Small intestine (tissue), 7 donors: Measurements from ENCODE around the gene CD300A. TPM values are rescaled to one million over a fixed set of nuclear protein-coding genes. Genes with fewer than 3 reads are reported as not detected.

ENCODE experiments used
- DNase-seq, 2 donors: peaks; one replicate each; pipeline versions ENCODE4 v3.0.0 to v3.0.0-alpha.2; 2013
- FAIRE-seq: peaks from 2 replicates; lab custom pipeline; 2012; peaks lifted over from hg19 to GRCh38; lab: Jason Lieb, UNC
- H3K27ac ChIP-seq, 3 donors: one replicate each; pipeline ENCODE4 v1.5.1; 2013; ENCODE audit warnings: low read length in 2 of 3, mild to moderate bottlenecking in 2 of 3, control low read depth in 1 of 3, inconsistent platforms in 1 of 3, low read depth in 1 of 3, moderate library complexity in 1 of 3
- H3K27me3 ChIP-seq, 3 donors: one replicate each; pipeline ENCODE4 v1.6.1; 2013; ENCODE audit warnings: low read length in 3 of 3, inconsistent platforms in 1 of 3; ENCODE audit not compliant: control insufficient read depth in 3 of 3, insufficient read depth in 3 of 3
- H3K36me3 ChIP-seq, 3 donors: one replicate each; pipeline ENCODE4 v1.6.1; 2013; ENCODE audit warnings: low read length in 3 of 3, inconsistent platforms in 1 of 3, low read depth in 1 of 3, mild to moderate bottlenecking in 1 of 3, moderate library complexity in 1 of 3; ENCODE audit not compliant: control insufficient read depth in 3 of 3, insufficient read depth in 2 of 3
- H3K4me1 ChIP-seq, 3 donors: one replicate each; pipeline ENCODE4 v1.6.1; 2013; ENCODE audit warnings: low read length in 2 of 3, inconsistent platforms in 1 of 3, low read depth in 1 of 3, mild to moderate bottlenecking in 1 of 3, moderate library complexity in 1 of 3; ENCODE audit not compliant: control insufficient read depth in 3 of 3, insufficient read depth in 2 of 3
- H3K4me3 ChIP-seq, 3 donors: one replicate each; pipeline ENCODE4 v1.5.1; 2013; ENCODE audit warnings: low read length in 3 of 3, control low read depth in 1 of 3, inconsistent platforms in 1 of 3, low read depth in 1 of 3, mild to moderate bottlenecking in 1 of 3, moderate library complexity in 1 of 3
- H3K9me3 ChIP-seq, 2 donors: one replicate each; pipeline ENCODE4 v1.6.1; 2013; ENCODE audit warnings: low read depth in 1 of 2, low read length in 1 of 2; ENCODE audit not compliant: control insufficient read depth in 2 of 2, insufficient read depth in 1 of 2
- WGBS, 3 donors: extraction: QIAGEN DNeasy Blood & Tissue Kit; methylation state at CpG; one replicate each; pipeline ENCODE4 v1.1.7; 2013; 5-methylcytosine and 5-hydroxymethylcytosine counted together
- polyA plus RNA-seq, 4 donors: library from polyadenylated mRNA; stranded (reverse) in 3 of 4; unstranded in 1 of 4; fragments of 200-250 nt in 3 of 4; fragments of 120-200 nt in 1 of 4; gene quantifications; one replicate each; pipeline versions ENCODE4 v1.2.1 to v1.2.3, GENCODE V29; 2013
- donor health status: healthy with polysubstance abuse.
- donor health status: control.
- donor health status: control.
- donor health status: Bipolar disorder and iron deficiency.
- donor health status: healthy.

The CD300A gene
- polyA plus RNA-seq, 4 donors, result 1.1 to 5.9 (median 5.4) TPM

DNA sequence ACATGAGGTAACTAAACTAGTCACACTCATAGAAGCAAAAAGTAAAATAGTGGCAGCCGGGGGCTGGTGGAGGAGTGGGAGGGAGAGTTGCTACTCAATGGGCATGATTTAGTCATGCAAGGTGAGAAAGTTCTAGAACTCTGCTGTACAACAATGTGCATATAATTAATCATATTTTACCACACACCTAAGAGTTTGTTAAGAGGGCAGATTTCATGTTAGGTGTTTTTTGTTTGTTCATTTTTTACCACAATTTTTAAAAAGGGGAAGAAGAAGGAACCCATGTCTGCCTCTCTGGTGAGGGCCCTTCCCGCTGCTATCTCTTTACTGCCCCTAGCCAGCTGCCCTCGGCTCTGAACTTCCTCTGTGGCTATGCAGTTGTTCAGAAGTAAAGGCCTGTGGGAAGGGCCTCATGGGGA lies 53.6 kb downstream of the CD300A start:
- Histone ChIP-seq H3K27ac (no peak overlapping the region), H3K9me3 (peaks cover 0 to 6% of the 10 kb centered on the region in 2 donors), H3K27me3 (peaks cover 0 to 3% (median 0%) of the 10 kb centered on the region in 3 donors), H3K4me3 (no peak overlapping the region), H3K4me1 (no peaks in the 10 kb centered on the region), H3K36me3 (no peaks in the 10 kb centered on the region)
- FAIRE-seq (no peak), DNase-seq (no peak)
- WGBS, 3 donors, result 53 to 74% (median 69%) methylated on average over 3 of the region's 3 CpGs

DNA sequence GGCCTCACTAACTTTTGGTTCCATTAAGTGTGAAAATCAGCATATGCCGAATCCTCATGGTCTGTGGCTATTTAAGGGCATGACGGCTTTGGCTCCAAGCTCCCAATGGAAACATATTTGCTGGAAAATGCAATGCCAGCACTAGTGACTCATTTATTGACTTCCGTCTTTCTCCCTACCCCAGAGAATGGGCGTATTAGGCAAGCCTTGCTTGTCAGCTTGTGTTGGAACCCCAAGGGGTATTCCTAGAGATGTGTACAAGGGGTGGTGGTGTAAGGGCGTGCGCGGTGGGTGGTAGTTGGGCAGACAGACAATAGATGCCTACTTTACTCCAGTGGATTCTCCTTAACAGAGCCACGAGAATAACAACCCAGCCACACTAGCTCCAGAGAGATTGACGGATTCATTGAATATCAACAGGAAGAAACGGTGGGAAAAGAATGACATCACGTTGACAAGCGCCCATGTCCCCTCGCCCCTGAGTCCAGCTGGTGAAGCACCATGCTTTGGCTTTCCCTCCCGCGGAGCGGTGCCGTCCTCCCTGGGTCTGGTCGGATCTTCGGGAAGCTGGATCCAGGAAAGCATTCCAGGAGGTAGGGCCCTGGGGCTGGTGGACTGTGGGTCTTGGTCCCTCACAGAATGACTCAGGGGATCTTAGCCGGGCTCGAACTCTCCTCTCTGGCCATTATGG lies 54.5 kb downstream of the CD300A start:
- no peak for FAIRE-seq
- Histone ChIP-seq H3K4me3 (no peak overlapping the region), H3K36me3 (no peaks in the 10 kb centered on the region), H3K4me1 (no peaks in the 10 kb centered on the region), H3K27me3 (no peaks in the 10 kb centered on the region), H3K27ac (peak overlapping the region in 2 of 3 donors; percentile 11 to 34), H3K9me3 (peaks cover 0 to 6% of the 10 kb centered on the region in 2 donors)
- WGBS, 3 donors, result 84 to 88% (median 85%) methylated on average over 21 of the region's 21 CpGs
- no peak for DNase-seq

DNA sequence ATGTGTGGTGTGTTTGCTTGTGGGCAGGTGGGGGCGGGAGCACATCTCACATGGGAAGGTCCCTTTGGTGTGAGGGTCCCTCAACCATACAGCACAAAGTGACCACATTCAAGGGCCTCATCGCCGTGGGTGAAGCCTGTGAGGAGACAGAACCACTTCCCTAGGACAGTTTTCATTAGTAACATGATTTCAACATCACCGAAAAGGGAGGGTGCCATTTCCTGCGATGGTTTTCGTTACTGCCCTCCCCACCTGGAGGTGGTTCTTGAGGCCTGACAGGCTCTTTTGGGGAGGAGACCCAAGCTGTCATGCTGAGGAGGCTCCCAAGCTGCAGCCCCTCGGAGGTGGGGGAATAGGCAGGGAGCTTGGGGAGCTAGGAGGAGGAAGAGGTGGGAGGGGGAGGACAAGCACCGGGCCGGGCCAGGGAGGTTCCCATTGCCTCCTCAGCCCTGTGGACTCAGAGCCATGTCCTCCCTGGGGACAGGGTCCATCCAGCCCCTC lies 55.3 kb downstream of the CD300A start:
- FAIRE-seq, result no peak
- Histone ChIP-seq H3K27me3 (no peaks in the 10 kb centered on the region), H3K36me3 (no peaks in the 10 kb centered on the region), H3K4me3 (no peak overlapping the region), H3K27ac (peak overlapping the region in 2 of 3 donors; percentile 11 to 55), H3K9me3 (peaks cover 0 to 6% of the 10 kb centered on the region in 2 donors), H3K4me1 (no peaks in the 10 kb centered on the region)
- no peak for DNase-seq
- WGBS, 3 donors, result 64 to 75% (median 65%) methylated on average over 9 of the region's 9 CpGs

DNA sequence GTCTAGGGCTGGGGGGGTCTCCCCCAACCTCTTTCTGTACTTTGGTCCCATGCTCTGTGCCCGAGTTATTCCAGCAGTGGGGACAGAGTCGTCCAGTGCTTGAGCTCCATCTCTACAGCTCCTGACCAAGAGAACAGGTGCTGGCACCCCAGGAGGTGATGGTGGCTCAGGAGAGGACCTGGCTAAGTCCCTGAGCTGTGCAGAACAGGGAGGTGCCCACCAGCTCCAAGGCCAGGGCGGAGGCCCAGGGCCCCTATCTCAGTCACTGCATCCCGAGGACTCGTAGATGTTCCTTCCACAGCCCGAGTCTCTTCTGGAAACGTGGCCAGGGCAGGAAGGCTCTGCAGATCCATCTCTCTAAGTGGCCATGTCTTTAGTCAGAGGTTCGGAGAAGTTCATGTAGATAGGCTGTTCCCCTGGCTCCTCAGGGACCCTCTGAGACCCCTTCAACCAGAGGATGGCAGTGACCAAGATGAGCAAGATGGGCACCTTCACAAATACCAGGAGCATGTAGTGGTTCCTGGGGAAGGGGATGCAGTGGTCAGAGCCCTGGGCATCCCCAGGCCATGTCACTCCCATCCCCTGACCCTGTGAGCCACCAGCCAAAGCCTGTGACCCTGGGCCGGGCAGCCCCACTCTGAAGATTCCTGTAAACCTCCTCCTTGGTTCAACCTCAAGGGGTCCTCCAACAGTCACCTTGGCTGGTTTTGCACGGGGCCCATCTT lies 56.1 kb downstream of the CD300A start:
- WGBS, 3 donors, result 75 to 80% (median 76%) methylated on average over 10 of the region's 10 CpGs
- no peak for DNase-seq
- Histone ChIP-seq H3K36me3 (no peaks in the 10 kb centered on the region), H3K4me1 (no peaks in the 10 kb centered on the region), H3K27me3 (no peaks in the 10 kb centered on the region), H3K4me3 (no peak overlapping the region), H3K27ac (no peak overlapping the region), H3K9me3 (peaks cover 0 to 6% of the 10 kb centered on the region in 2 donors)
- no peak for FAIRE-seq

DNA sequence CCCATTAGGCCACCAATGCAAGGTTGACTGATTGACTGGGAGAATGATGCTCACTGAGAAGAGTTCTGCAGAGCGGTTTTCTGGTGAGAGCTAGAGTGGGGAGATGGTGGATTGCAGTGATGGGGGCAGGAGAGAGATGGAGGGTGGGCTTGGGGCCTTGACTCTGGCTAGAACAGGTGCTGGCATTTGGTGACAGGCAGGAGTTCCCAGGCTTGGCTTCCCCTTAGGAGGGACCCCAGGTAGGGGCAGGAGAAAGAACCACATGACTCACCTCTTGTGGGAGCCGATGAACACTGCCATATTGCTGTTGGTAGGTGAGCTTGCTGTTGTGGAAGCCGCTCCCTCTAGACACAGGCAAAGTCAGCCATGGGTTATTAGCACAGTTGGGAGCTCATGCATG lies 56.9 kb downstream of the CD300A start:
- H3K4me1 ChIP-seq, result no peaks in the 10 kb centered on the region
- no peak overlapping the region for H3K27ac ChIP-seq
- peaks cover 0 to 6% of the 10 kb centered on the region in 2 donors for H3K9me3 ChIP-seq
- no peaks in the 10 kb centered on the region for H3K27me3 ChIP-seq
- WGBS, 3 donors, result 72 to 88% (median 80%) methylated on average over 3 of the region's 3 CpGs
- no peak overlapping the region for H3K4me3 ChIP-seq
- no peak for FAIRE-seq
- no peaks in the 10 kb centered on the region for H3K36me3 ChIP-seq
- DNase-seq, result no peak

DNA sequence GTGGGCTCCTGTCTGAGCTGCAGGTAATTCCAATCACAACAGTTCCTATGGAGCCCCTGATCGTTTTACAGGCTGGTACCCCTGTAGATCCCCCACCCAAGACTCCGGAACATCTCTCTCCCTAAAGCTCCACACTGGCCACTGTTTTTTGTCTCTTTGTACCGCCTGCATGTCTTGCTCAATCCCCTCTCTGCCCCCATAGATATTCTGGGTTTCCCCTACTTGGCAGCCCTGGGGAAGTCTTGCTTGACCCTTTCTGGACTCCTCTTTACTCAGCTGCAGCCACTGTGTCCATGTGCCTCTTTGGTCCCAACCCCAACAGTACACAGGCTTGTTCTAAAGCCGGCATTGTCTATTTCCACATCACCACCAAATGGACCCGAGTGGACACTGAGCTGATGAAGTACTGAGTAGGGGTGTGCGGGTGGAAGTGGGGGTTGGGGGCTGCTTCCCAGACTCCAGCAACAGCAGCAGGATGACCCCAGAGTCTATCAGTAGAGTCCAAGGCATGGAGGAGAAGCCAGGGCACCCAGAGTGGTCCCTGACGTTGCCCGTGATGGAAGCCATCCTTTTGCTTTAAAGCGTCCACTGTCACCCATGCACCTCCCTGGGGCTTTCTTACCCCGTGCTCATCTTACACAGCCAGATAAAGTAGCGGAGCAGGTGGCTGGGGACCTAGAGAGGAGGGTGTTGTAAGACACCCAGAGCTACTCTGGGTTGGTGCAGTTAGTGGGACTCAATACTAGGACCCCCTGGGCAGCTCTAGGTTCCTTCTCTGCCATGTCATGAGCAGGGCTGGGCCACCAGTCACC lies 58.4 kb downstream of the CD300A start:
- Histone ChIP-seq H3K36me3 (no peaks in the 10 kb centered on the region), H3K27me3 (no peaks in the 10 kb centered on the region), H3K9me3 (peaks cover 0 to 6% of the 10 kb centered on the region in 2 donors), H3K27ac (no peak overlapping the region), H3K4me3 (no peak overlapping the region), H3K4me1 (no peaks in the 10 kb centered on the region)
- FAIRE-seq (no peak), DNase-seq (no peak)
- WGBS, 3 donors, result 76 to 78% (median 78%) methylated on average over 11 of the region's 11 CpGs

DNA sequence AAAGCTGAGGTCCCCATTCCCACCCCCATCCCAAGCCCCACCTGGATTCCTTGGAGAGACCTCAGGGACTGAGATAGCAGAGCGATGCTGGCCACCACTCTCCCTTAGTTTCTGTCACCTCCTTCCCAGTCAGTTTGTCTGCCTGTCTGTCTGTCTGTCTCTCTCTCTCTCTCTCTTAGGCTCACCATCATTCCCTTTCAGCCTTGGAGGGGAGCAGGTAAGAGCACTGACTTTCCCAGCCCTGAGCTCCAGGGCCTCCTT lies 59.0 kb downstream of the CD300A start:
- Histone ChIP-seq H3K9me3 (peaks cover 0 to 6% of the 10 kb centered on the region in 2 donors), H3K4me1 (no peaks in the 10 kb centered on the region), H3K27ac (no peak overlapping the region), H3K4me3 (no peak overlapping the region), H3K36me3 (no peaks in the 10 kb centered on the region), H3K27me3 (no peaks in the 10 kb centered on the region)
- DNase-seq (no peak), FAIRE-seq (no peak)
- 82 to 100% (median 100%) methylated on average over 1 of the region's 1 CpG for WGBS, 3 donors

DNA sequence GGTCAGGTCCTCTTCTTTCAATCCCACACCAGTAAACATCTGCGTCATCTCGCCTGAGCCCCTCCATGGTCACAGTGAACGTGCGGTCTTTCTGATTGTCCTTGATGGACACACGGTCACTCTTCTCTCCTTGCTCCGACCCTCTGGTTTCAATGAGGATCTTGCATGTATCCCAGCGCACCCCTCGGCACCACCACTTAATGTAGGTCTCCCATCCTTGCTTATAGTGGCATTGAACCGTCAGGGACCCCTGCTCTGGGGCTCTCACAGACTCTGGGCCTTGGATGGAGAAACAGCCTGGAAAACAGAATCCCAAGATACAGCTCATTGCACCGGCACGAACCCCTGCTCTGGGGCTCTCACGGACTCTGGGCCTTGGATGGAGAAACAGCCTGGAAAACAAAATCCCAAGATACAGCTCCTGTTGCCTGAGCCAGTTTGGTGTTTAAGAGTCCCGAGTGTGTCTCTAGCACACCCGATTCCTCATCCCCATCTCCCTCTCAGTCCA lies 59.4 kb downstream of the CD300A start:
- H3K4me3 ChIP-seq, result no peak overlapping the region
- WGBS, 3 donors, result 81 to 89% (median 85%) methylated on average over 14 of the region's 14 CpGs
- no peaks in the 10 kb centered on the region for H3K36me3 ChIP-seq
- H3K27ac ChIP-seq, result no peak overlapping the region
- DNase-seq (no peak), FAIRE-seq (no peak)
- H3K4me1 ChIP-seq, result no peaks in the 10 kb centered on the region
- H3K27me3 ChIP-seq, result no peaks in the 10 kb centered on the region
- H3K9me3 ChIP-seq, result peaks cover 0 to 6% of the 10 kb centered on the region in 2 donors
